OCI-M2 (cell line): ENCODE data around the gene TRIM17.

Source experiments
- DNase-seq: peaks from one replicate; lab custom pipeline; 2025; ENCODE audit not compliant: unreplicated experiment; lab: John Stamatoyannopoulos, UW

Gene TRIM17

DNA sequence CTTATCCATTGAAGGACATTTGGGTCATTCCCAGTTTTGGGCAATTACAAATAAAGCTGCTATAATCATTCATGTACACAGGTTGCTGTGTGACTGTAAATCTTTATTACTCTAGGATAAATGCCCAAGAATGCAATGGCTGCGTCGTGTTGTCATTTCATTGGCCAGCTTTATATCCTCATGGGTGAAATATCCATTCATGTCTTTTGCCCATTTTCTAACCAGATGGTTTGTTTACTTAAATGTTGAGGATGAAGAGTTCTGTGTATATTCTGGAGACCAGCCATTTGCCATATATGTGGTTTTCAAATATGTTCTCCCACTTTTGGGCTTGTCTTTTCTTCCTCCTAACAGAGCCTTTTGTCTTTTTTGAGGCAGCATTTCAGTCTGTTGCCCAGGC is 35.3 kb downstream of the TRIM17 start:
- DNase-seq: no peak

DNA sequence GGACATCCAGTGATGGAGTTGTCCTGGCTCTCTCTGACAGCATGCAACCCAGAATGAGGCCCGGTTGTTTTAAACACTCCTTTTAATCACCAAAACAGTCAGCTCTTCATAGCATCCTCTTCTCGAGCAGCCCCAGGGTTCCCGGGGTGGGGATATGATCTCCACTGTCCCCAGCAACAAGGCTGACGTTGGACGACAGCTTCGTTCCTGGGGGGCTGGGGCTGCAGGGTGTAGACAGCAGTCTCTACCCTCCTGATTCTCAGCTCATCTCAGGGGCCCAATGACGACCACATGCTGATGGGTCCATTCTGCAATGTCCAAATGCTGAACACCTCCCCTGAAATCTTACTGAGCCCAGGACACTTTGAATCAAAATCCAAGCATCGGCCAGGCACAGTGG is 37.0 kb downstream of the TRIM17 start:
- no peak for DNase-seq

DNA sequence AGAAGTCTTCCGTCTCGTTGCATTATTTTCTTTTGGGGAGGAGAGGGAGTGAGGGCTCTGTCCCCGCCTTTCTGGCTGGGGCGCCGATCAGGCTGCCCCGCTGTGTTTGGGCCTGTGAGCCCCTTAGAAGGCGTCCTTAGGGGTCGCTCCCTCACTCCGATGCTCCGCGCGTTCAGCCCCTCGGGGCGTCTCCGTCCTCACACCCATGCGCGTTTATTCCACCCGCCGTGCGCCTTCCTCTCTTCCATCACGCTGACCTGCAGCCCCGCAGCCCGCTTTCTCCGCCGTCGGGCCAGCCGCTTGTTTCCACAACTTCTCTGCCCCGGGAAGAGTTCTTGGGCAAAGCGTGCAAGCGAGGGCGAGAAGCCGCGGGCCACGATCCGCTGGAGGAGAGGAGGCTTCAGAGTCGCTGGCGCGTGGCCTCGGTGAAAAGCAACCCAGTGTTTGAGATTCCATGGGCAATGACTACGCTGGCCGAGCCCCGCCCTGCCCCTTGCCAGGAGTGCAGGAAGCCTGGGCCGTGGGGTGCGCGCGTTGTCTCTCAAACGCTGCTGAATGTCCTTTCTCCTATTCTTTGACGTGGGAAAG is 37.7 kb downstream of the TRIM17 start:
- DNase-seq: no peak

DNA sequence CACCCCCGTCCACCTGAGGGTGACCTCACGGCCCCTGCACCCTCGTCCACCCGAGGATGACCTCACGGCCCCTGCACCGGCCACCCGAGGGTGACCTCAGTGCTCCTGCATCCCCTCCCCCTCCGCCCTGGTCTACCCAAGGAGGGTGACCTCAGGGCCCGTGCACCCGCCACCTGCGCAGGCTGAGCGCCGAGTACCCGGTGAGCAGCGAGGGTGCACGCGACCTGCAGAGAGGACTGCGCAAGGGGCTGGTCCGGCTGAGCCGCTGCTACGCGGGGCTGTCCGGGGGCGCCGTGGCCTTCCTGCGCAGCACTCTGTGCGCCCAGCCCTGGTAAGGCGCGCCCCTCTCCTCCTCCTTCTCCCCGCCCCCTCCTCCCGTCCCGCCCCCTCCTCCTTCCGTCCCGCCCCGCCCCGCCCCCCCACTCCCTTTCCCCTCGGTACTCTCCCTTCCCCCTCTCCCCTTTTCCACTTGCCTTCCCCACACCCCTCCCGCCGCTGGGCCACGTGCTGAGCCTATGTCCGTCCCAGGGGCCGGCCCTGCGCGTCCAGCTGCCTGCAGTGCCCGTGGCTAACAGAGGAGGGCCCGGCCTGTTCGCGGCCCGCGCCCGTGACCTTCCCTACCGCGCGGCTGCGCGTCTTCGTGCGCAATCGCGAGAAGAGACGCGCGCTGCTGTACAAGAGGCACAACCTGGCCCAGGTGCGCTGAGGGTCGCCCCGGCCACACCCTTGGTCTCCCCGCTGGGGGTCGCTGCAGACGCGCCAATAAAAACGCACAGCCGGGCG is 38.4 kb downstream of the TRIM17 start:
- no peak for DNase-seq

DNA sequence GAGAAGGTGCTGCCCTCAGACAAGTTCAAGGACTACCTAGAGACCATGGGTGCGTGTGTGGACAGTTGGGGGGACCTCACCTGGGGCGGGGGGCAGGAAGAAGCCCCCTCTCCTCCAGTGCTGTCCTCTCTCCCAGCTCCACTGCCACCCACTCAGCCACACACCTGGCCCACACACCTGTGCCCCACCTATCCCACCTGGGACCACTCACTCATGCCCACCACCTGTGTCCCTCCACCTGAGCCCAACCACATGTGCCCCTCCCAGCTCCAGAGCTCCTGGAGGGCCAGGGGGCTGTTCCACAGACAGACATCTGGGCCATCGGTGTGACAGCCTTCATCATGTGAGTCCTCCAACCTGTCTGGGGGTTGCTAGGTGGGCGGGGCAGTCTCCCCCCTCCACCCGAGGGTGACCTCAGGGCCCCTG is 39.0 kb downstream of the TRIM17 start:
- DNase-seq: no peak

DNA sequence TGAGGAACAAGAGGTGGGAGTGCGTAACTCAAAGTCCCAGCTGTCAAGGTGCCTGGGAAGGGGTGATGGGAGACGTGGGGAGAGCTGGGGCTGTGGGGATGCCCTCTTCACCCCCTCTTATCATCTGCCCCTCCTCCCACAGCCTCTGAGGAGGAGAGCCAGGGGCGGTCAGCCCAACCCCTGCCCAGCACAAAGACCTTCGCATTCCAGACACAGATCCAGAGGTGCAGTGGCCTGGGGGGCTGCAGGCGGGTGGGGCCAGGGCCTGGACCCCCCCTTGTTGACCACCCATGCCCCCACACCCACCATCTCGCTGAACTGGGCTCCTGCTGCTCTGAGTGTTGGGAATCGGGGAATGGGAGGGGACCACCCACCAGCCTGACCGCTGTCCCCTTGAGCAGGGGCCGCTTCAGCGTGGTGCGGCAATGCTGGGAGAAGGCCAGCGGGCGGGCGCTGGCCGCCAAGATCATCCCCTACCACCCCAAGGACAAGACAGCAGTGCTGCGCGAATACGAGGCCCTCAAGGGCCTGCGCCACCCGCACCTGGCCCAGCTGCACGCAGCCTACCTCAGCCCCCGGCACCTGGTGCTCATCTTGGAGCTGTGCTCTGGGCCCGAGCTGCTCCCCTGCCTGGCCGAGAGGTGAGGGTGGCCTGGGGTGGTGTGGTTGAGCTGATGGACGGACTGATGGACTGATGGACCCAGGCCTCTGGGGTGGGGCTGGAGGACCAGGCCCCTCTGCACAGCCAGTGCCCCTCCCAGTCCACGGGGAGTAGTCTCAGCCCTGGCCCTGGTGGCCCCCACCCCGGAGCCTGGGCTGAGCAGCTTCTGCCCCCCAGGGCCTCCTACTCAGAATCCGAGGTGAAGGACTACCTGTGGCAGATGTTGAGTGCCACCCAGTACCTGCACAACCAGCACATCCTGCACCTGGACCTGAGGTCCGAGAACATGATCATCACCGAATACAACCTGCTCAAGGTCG is 39.7 kb downstream of the TRIM17 start:
- no peak for DNase-seq

DNA sequence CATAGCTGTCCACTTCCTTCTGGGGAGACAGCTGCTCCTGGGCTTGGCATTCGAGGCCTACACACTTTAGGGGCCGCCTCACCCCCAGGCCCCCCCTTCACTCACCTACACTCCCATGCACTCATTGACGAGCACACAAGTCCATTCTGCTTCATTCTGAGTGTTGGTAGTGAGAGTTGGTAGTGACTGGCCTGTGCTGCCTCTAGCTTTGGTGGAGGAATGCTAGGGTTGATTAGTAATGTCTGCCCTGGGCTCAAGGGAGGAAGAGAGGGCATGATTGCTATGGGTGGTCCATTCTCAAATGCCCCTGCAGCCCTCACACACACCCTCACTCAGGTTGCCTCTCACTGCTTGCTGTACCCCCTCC is 40.4 kb downstream of the TRIM17 start:
- DNase-seq: no peak

DNA sequence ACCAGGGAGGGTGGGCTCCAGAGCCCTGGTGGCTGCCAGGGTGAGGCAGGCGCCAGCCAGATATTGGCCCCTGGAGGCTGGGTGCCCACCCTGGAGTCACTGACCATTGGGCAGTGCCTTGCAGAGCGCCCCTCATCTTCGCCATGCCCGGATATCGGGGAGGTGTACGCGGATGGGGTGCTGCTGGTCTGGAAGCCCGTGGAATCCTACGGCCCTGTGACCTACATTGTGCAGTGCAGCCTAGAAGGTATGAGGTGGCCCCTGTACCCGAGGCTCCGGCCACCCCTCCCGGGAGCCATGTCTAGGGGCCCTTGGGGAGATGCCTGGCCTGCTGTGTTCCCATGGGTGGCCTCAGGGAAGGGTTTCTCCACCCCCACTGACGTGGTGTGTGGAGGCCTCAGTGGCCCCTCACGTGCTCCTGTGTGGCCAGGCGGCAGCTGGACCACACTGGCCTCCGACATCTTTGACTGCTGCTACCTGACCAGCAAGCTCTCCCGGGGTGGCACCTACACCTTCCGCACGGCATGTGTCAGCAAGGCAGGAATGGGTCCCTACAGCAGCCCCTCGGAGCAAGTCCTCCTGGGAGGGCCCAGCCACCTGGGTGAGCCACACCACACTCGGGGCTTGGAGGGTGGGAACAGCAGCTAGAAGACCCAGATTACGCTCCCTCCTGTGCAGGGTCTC is 40.9 kb downstream of the TRIM17 start:
- no peak for DNase-seq

DNA sequence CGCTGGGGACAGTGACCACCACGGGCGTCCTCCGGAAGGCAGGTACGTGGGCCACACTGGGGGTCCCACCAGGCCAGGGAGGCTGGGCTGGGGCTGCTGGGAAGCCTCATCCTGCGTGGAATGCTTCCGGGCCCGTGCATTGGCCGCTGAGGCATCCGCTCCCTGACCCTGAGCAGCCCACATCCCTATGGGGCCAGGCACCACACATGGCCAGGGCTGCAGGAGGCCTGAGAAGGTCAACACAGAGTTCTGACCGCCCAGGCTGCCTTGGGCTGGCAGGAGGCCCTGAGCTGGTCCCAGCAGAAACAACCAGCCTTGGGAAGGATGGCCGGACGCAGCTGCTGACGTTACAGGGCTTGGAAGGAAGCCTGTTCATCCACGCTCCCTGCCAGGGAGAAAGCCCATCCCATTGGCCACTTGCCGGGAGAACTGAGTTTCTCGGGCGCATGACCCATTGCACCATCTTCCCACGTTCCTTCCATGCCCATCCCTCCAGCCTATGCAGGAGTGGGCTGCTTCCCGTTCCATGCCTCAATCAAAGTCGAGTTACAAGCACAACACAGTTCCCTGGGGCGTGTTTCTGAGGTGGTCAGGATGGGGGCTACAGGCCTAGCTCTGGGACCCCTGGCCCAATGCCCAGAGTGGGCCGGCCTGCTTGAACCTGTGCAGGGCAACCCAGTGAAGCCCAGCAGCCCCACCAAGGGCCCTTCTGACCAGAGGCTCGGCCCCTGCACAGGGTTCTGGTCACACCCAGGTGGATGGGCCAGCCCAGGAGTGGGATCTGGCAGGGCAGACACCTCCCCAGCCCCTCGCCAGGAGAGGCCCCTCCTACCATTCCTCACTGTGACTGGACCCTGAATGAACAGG is 41.7 kb downstream of the TRIM17 start:
- no peak for DNase-seq

DNA sequence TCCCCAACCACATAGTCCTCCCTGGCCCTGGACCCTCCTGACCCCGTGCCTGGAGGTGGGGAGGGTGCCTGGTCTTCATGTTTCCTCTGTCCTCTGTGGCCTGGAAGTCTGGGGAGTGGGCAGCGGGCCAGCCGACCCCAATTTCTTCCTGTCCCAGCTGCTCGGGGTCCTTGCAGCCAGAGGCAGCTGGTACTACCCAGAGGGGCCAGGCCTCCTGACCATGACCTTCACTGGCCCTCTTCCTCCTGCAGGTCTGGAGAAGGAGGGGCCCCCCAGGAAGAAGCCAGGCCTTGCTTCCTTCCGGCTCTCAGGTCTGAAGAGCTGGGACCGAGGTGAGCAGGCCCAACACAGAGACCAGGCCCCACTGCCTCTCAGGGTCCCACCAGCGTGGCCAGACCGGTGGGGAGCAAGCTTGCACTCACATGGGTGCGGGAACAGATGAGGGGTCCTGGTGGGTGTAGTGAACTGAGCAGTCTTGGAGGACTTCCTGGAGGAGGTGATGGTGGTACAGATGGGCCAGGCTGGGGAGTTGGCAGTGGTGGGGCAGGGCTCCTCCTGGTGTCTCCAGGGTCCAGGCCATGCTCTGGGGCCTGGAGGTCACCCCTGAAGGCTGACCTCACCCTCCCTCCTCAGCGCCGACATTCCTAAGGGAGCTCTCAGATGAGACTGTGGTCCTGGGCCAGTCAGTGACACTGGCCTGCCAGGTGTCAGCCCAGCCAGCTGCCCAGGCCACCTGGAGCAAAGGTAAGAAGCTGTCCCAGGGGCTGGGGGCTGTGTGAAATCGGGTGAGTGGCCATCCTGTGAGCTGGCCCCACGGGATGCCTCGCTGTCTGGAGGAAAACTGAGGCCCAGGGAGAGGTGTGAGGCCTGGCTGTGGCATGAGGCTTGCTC is 42.7 kb downstream of the TRIM17 start:
- DNase-seq: no peak

DNA sequence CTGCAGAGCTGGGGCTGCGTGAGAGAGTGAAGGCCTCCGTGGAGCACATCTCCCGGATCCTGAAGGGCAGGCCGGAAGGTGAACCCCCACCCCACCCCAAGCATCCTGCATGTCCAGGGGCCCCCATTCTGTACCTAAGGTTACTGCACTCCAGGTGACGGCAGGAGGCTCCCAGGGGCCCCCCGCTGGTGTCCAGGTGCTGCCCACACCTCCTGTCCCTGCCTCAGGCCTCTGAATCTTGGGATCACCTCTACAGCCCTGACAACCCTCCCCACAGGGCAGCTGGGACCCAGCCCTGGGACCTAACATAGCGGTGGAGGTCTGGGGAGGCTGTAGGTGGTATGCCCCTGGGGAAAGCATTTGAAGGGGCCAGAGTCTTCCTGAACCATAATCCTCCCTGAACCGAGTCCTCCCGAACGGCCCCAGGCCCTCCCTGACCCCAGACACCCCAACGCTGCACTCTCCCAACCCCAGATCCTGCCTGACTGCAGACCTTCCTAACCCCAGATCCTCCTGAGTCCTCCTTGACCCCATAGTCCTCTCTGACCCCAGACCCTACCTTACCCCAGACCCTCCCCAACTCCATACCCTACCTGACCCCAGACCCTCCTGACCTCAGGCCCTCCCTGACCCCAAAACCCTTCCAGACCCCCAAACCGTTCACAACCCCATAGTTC is 43.5 kb downstream of the TRIM17 start:
- DNase-seq: no peak

DNA sequence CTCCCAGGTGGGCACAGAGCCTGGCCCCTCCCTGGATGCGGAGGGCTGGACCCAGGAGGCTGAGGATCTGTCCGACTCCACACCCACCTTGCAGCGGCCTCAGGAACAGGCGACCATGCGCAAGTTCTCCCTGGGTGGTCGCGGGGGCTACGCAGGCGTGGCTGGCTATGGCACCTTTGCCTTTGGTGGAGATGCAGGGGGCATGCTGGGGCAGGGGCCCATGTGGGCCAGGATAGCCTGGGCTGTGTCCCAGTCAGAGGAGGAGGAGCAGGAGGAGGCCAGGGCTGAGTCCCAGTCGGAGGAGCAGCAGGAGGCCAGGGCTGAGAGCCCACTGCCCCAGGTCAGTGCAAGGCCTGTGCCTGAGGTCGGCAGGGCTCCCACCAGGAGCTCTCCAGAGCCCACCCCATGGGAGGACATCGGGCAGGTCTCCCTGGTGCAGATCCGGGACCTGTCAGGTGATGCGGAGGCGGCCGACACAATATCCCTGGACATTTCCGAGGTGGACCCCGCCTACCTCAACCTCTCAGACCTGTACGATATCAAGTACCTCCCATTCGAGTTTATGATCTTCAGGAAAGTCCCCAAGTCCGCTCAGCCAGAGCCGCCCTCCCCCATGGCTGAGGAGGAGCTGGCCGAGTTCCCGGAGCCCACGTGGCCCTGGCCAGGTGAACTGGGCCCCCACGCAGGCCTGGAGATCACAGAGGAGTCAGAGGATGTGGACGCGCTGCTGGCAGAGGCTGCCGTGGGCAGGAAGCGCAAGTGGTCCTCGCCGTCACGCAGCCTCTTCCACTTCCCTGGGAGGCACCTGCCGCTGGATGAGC is 44.3 kb downstream of the TRIM17 start:
- no peak for DNase-seq

DNA sequence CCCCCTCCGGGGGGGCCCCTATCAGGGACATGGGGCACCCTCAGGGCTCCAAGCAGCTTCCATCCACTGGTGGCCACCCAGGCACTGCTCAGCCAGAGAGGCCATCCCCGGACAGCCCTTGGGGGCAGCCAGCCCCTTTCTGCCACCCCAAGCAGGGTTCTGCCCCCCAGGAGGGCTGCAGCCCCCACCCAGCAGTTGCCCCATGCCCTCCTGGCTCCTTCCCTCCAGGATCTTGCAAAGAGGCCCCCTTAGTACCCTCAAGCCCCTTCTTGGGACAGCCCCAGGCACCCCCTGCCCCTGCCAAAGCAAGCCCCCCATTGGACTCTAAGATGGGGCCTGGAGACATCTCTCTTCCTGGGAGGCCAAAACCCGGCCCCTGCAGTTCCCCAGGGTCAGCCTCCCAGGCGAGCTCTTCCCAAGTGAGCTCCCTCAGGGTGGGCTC is 44.9 kb downstream of the TRIM17 start:
- no peak for DNase-seq

DNA sequence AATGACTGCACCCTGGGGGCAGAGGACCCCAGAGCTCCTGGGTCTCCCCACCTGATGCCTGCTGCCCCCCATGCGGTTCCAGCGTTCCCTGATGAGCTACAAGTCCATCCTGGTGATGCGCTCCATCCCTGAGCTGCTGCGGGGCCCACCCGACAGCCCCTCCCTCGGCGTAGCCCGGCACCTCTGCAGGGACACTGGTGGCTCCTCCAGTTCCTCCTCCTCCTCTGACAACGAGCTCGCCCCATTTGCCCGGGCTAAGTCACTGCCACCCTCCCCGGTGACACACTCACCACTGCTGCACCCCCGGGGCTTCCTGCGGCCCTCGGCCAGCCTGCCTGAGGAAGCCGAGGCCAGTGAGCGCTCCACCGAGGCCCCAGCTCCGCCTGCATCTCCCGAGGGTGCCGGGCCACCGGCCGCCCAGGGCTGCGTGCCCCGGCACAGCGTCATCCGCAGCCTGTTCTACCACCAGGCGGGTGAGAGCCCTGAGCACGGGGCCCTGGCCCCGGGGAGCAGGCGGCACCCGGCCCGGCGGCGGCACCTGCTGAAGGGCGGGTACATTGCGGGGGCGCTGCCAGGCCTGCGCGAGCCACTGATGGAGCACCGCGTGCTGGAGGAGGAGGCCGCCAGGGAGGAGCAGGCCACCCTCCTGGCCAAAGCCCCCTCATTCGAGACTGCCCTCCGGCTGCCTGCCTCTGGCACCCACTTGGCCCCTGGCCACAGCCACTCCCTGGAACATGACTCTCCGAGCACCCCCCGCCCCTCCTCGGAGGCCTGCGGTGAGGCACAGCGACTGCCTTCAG is 45.5 kb downstream of the TRIM17 start:
- DNase-seq: no peak

DNA sequence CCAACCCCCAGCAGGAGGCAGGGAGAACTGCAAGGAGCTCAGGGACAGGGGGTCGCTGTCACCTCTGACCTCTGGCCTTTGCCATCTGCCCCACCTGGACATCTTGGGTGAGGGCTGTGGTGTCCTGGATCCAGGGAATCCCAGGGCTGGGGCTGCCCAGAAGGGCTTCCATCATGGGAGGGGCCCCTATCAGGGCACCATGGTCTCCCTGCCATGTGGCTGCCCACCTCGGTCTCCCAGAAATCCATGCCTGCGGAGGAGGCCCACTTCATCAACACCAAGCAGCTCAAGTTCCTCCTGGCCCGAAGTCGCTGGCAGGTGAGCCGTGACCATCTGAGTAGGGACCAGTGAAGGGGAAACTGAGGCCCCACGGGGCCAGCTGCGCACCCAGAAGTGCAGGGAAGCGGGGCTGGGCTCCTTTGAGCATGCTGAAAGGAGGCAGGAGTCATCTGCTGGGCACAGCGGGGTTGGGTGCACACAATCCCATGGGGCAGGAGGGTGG is 46.2 kb downstream of the TRIM17 start:
- no peak for DNase-seq

DNA sequence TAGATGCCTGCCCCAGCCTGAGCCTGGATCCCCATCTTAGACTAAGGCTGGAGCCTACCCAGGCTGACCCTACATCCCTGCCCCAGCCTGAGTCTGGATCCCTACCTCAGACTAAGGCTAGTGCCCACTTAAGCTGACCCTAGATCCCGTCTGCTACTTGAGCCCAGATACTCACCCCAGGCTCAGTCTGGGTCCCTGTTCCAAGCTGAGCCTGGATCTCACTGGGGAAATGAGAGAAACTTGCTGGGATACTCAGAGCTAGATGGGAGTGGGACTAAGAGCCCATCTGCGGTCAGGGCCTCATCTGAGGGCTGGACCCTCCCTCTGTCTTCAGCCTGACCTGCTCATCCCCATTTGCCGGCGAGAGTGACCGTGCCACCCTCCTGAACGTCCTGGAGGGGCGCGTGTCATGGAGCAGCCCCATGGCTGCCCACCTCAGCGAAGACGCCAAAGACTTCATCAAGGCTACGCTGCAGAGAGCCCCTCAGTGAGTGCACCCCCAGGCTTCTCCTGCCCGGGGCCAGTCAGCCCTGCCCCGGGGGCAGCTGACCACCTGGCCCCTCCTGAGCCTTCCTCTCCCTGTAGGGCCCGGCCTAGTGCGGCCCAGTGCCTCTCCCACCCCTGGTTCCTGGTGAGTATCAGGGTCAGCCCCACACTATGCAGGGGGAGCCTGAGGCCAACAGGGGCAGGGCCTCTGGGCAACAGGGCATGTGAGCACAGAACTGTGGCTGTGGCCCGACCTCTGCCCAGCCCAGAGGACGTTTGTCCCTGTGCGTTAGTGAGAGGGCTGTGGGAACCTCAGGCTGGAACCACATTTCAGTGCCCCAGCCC is 46.8 kb downstream of the TRIM17 start:
- DNase-seq: no peak
